Activated CD8-positive, alpha-beta memory T cell treated with anti-CD3 and anti-CD28 coated beads, Interleukin-2, amount 10 ng/mL, durations not matched to agents 7 days and 5 days (primary cell): ENCODE measurements around the gene TRIM27. TPM values are rescaled to one million over a fixed set of nuclear protein-coding genes. Genes with fewer than 3 reads are reported as not detected.

Experiments used
- ATAC-seq: fragments of 150-1000 bp; cut with Tn5 transposase; one replicate; pipeline ENCODE4 v1.10.0; 2021; ENCODE audit warnings: moderate library complexity
- CTCF ChIA-PET: fragments of 350-600 bp; sonication (Branson Sonifier 250); formaldehyde crosslinking; loops from one replicate; lab custom pipeline; 2021; ENCODE audit warnings: antibody characterized with exemption; lab: Charles Lee
- DNase-seq: peaks from one replicate; pipeline ENCODE4 v3.0.0-alpha.2; 2020
- H3K27ac Mint-ChIP-seq: one replicate; pipeline ENCODE4 v1.8.0; 2021; ENCODE audit warnings: mild to moderate bottlenecking, mixed read lengths
- H3K27me3 Mint-ChIP-seq: one replicate; pipeline ENCODE4 v1.8.0; 2021; ENCODE audit warnings: mixed read lengths
- H3K36me3 Mint-ChIP-seq: one replicate; pipeline ENCODE4 v1.8.0; 2021; ENCODE audit warnings: mild to moderate bottlenecking, mixed read lengths
- H3K4me1 Mint-ChIP-seq: one replicate; pipeline ENCODE4 v1.8.0; 2021; ENCODE audit warnings: mixed read lengths
- H3K4me3 Mint-ChIP-seq: one replicate; pipeline ENCODE4 v1.8.0; 2021; ENCODE audit warnings: mild to moderate bottlenecking, moderate library complexity, mixed read lengths
- H3K9me3 Mint-ChIP-seq: one replicate; pipeline ENCODE4 v1.8.0; 2022; ENCODE audit warnings: low read depth, mixed read lengths
- total RNA-seq, 2 experiments: library from RNA; stranded (reverse); gene quantifications; one replicate each; pipeline ENCODE4 v1.2.3, GENCODE V29; 2021

The TRIM27 gene
- total RNA-seq, 2 experiments from 2014 or later: 52.5 to 62.9 TPM

DNA sequence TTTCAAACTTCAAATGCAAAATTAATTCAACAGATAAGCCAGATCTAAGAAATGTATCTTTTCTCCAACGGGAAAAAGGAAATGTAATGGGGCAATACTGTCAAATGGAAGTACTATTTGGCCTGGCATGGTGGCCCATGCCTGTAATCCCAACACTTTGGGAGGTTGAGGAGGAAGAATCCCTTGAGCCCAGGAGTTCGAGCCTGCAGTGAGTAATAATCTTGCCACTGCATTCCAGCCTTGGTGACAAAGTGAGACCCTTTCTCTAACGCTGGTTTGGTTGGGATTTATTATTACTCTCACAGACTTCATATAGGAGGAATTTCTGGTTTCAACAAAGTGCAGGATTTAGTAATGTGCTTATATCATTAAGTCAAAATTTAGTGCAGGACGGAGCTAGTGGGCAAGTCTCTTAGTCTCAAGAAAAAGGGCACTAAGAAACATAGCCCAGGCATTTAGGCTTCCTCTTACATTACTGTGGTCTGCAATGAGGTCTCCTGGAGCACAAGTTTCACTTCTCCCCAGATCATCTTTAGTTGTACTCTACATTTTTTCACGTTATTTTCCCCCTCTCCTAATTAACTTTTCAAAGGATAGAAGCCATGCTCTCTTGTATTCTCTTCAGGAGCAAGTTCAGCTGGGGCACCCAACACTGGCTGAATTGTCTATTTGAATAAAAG, 23.1 kb downstream of the TRIM27 start:
- H3K36me3 Mint-ChIP-seq: peaks cover 46% of the 10 kb centered on the region
- no peaks in the 10 kb centered on the region for H3K9me3 Mint-ChIP-seq
- DNase-seq (no peak), ATAC-seq (no peak)
- H3K27ac Mint-ChIP-seq: no peak overlapping the region
- H3K27me3 Mint-ChIP-seq: no peaks in the 10 kb centered on the region
- CTCF ChIA-PET: no interaction called here
- no peak overlapping the region for H3K4me3 Mint-ChIP-seq
- H3K4me1 Mint-ChIP-seq: peaks cover 6% of the 10 kb centered on the region

DNA sequence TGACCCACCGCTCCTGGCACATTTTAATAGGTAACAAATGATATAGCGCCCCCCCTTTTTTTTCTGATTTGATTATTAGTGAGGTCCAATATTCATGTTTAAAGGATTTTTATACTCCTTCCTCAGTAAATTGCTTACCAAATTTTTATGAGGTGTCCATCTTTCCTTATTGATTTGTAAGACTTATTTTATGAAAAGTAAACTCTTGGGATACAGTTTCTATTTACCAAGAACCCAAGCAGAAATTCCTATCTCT, 25.1 kb downstream of the TRIM27 start:
- peaks cover 12% of the 10 kb centered on the region for H3K4me1 Mint-ChIP-seq
- no peaks in the 10 kb centered on the region for H3K9me3 Mint-ChIP-seq
- peak overlapping the region; percentile 77 for H3K27ac Mint-ChIP-seq
- H3K4me3 Mint-ChIP-seq: peak overlapping the region; percentile 99
- CTCF ChIA-PET: interaction anchor here (1.1 to 5.4 kb wide), 3 partner anchors 43 to 118 kb away, joined by 4 to 26 read pairs (median 23); no protein-coding TSS in a partner anchor
- DNase-seq (no peak), ATAC-seq (no peak)
- no peaks in the 10 kb centered on the region for H3K27me3 Mint-ChIP-seq
- H3K36me3 Mint-ChIP-seq: peaks cover 29% of the 10 kb centered on the region

- ATAC-seq: no peak
- peak overlapping the region; percentile 100 for H3K27ac Mint-ChIP-seq
- peak overlapping the region; percentile 99 for H3K4me3 Mint-ChIP-seq
- no peaks in the 10 kb centered on the region for H3K9me3 Mint-ChIP-seq
- CTCF ChIA-PET: interaction anchor here (1.2 to 5.4 kb wide), 8 partner anchors 12 to 119 kb away, joined by 3 to 26 read pairs (median 5); partner anchors contain the start of gene TRIM27
- peaks cover 12% of the 10 kb centered on the region for H3K4me1 Mint-ChIP-seq
- H3K27me3 Mint-ChIP-seq: no peaks in the 10 kb centered on the region
- DNase-seq: no peak
- peaks cover 20% of the 10 kb centered on the region for H3K36me3 Mint-ChIP-seq
These were observed 26.4 kb downstream of the TRIM27 start for GRCh38 chr6:28897369-28897745.

- Mint-ChIP-seq H3K27ac (peak overlapping the region; percentile 100), H3K4me3 (peak overlapping the region; percentile 99), H3K4me1 (peaks cover 12% of the 10 kb centered on the region), H3K9me3 (no peaks in the 10 kb centered on the region), H3K36me3 (peaks cover 15% of the 10 kb centered on the region), H3K27me3 (no peaks in the 10 kb centered on the region)
- DNase-seq: peak; percentile 80
- CTCF ChIA-PET: interaction anchor here (0.7 to 5.4 kb wide), 10 partner anchors 12 to 868 kb away, joined by 3 to 26 read pairs (median 5); partner anchors contain the start of gene TRIM27
- peak; percentile 48 for ATAC-seq
These were observed 27.0 kb downstream of the TRIM27 start for GRCh38 chr6:28896505-28897368.

- Mint-ChIP-seq H3K27me3 (no peaks in the 10 kb centered on the region), H3K4me1 (peaks cover 12% of the 10 kb centered on the region), H3K4me3 (peak overlapping the region; percentile 99), H3K36me3 (peaks cover 7% of the 10 kb centered on the region), H3K27ac (peak overlapping the region; percentile 100), H3K9me3 (no peaks in the 10 kb centered on the region)
- ATAC-seq (peak; percentile 85), DNase-seq (peak; percentile 97)
- CTCF ChIA-PET: interaction anchor here (0.7 to 5.4 kb wide), 11 partner anchors 8 to 121 kb away, joined by 3 to 26 read pairs (median 3); partner anchors contain the start of gene TRIM27
These were observed 28.5 kb downstream of the TRIM27 start for GRCh38 chr6:28895131-28895812.

DNA sequence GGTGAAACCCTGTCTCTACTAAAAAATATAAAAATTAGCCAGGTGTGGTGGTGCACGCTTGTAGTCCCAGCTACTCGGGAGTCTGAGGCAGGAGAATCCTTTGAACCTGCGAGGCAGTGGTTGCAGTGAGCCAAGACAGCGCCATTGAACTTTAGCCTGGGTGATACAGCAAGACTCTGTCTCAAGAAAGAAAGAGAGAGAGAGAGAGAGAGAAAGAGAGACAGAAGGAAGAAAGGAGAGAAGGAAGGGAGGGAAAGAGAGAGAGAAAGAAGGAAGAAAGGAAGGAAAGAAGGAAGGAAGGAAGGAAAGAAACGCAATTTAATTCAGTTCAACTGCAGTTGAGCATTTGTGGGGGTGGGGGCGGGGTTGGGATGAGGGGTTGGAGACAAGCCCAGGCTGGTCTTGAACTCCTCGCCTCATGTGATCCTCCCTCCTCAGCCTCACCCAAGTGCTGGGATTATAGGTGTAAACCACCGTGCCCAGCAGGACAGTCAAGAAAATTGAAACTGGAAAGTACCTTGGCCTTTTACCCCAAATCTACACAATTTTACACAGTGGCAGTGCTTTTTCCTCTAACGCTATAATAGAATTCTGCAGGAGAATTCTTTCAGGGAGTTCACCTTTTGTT, 30.5 kb downstream of the TRIM27 start:
- CTCF ChIA-PET: interaction anchor here (1.2 to 4.2 kb wide), 2 partner anchors 8 to 31 kb away, joined by 3 to 22 read pairs; partner anchors contain the start of gene TRIM27
- peaks cover 4% of the 10 kb centered on the region for H3K36me3 Mint-ChIP-seq
- no peak overlapping the region for H3K4me3 Mint-ChIP-seq
- H3K9me3 Mint-ChIP-seq: no peaks in the 10 kb centered on the region
- DNase-seq (no peak), ATAC-seq (no peak)
- H3K4me1 Mint-ChIP-seq: peaks cover 12% of the 10 kb centered on the region
- H3K27ac Mint-ChIP-seq: no peak overlapping the region
- H3K27me3 Mint-ChIP-seq: no peaks in the 10 kb centered on the region

- ATAC-seq (no peak), DNase-seq (no peak)
- Mint-ChIP-seq H3K9me3 (no peaks in the 10 kb centered on the region), H3K27me3 (no peaks in the 10 kb centered on the region), H3K4me3 (no peak overlapping the region), H3K36me3 (peaks cover 4% of the 10 kb centered on the region), H3K27ac (no peak overlapping the region), H3K4me1 (peaks cover 12% of the 10 kb centered on the region)
- CTCF ChIA-PET: interaction anchor here (1.0 to 1.2 kb wide), 2 partner anchors 32 to 49 kb away, joined by 3 read pairs; partner anchors contain the start of gene TRIM27
These were observed 31.3 kb downstream of the TRIM27 start for GRCh38 chr6:28892525-28892924.

DNA sequence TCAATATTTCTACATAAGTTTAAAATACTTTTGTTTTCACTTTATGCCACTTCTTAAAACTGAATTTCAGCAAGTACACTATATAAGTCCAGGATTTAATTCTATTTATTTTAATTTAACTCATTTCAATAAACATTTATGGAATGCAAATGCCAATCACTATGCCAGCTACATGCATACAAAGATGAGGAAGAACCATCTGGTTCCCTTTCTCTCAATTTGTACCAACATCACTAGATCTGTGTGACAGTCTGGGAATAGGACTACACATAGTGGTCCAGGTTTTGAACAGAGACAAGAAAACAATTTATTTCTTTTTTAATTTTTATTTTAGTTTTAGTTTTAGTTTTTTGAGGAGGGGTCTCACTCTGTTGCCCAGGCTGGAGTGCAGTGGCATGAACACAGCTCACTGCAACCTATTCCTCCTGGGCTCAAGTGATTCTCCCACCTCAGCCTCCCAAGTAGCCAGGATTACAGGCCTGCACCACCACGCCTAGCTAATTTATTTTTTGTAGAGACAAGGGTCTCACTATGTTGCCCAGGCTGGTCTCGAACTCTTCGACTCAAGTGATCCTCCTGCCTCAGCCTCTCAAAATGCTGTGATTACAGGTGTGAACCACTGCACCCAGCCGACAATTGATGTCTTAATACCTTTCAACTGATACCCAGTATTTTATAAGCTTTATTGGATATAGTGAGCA, 35.8 kb downstream of the TRIM27 start:
- ATAC-seq (no peak), DNase-seq (no peak)
- Mint-ChIP-seq H3K27ac (no peak overlapping the region), H3K4me1 (peaks cover 29% of the 10 kb centered on the region), H3K36me3 (peaks cover 9% of the 10 kb centered on the region), H3K4me3 (no peak overlapping the region), H3K27me3 (no peaks in the 10 kb centered on the region), H3K9me3 (peaks cover 3% of the 10 kb centered on the region)
- CTCF ChIA-PET: interaction anchor here (0.9 to 1.3 kb wide), 4 partner anchors 8 to 50 kb away, joined by 3 to 4 read pairs (median 3); no protein-coding TSS in a partner anchor

GRCh38 chr6:28886079-28886439, 37.7 kb downstream of the TRIM27 start:
- DNase-seq (no peak), ATAC-seq (no peak)
- H3K36me3 Mint-ChIP-seq: peaks cover 9% of the 10 kb centered on the region
- peaks cover 37% of the 10 kb centered on the region for H3K4me1 Mint-ChIP-seq
- H3K9me3 Mint-ChIP-seq: peaks cover 3% of the 10 kb centered on the region
- no peak overlapping the region for H3K27ac Mint-ChIP-seq
- CTCF ChIA-PET: interaction anchor here (2.7 to 2.9 kb wide), 2 partner anchors 9 to 20 kb away, joined by 9 to 22 read pairs; no protein-coding TSS in a partner anchor
- H3K27me3 Mint-ChIP-seq: peaks cover 6% of the 10 kb centered on the region
- H3K4me3 Mint-ChIP-seq: no peak overlapping the region

GRCh38 chr6:28884423-28885131, 39.2 kb downstream of the TRIM27 start:
- Mint-ChIP-seq H3K4me1 (peaks cover 43% of the 10 kb centered on the region), H3K36me3 (peaks cover 9% of the 10 kb centered on the region), H3K9me3 (peaks cover 3% of the 10 kb centered on the region), H3K27me3 (peaks cover 15% of the 10 kb centered on the region), H3K4me3 (peak overlapping the region; percentile 68), H3K27ac (peak overlapping the region; percentile 87)
- peak; percentile 88 for DNase-seq
- CTCF ChIA-PET: interaction anchor here (0.7 to 2.9 kb wide), 10 partner anchors 9 to 131 kb away, joined by 3 to 22 read pairs (median 4); partner anchors contain the start of gene TRIM27
- ATAC-seq: peak; percentile 83

- Mint-ChIP-seq H3K4me1 (peaks cover 41% of the 10 kb centered on the region), H3K27me3 (peaks cover 34% of the 10 kb centered on the region), H3K9me3 (peaks cover 2% of the 10 kb centered on the region), H3K27ac (peak overlapping the region; percentile 25), H3K36me3 (peaks cover 8% of the 10 kb centered on the region), H3K4me3 (peak overlapping the region; percentile 68)
- peak; percentile 73 for DNase-seq
- CTCF ChIA-PET: interaction anchor here (1.2 to 2.7 kb wide), 3 partner anchors 13 to 43 kb away, joined by 4 to 7 read pairs (median 4); no protein-coding TSS in a partner anchor
- ATAC-seq: no peak
These were observed 42.6 kb downstream of the TRIM27 start for GRCh38 chr6:28880894-28881780.
